ENCODE data around the gene EXOC2. TPM values are rescaled to one million over a fixed set of nuclear protein-coding genes. Genes with fewer than 3 reads are reported as not detected.

EXOC2 gene
- total RNA-seq, 1 donor from 2014 or later, result 31.3 TPM

DNA sequence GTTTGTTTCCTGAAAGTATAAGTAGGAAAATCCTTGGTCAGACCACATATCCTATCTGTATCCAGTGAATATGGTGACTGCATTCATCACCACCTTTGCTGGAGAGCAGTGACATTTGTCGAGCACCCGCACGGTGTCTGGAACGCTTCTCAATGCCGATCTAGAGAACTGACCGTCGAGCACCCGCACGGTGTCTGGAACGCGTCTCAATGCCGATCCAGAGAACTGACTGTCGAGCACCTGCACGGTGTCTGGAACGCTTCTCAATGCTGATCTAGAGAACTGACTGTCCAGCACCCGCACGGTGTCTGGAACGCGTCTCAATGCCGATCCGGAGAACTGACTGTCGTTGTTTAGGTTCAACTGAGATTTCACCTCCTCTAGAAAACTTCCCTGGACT, 103.8 kb downstream of the EXOC2 start:
- H3K9me3 Mint-ChIP-seq (ENCODE audit: unreplicated experiment), result peaks cover 2% of the 10 kb centered on the region
- DNase-seq, result no peak
- H3K4me3 Mint-ChIP-seq (ENCODE audit: unreplicated experiment), result no peak overlapping the region
- peaks cover 4% of the 10 kb centered on the region for H3K4me1 Mint-ChIP-seq (ENCODE audit: low read depth, unreplicated experiment)
- H3K27me3 Mint-ChIP-seq (ENCODE audit: unreplicated experiment), result no peaks in the 10 kb centered on the region
- H3K36me3 Mint-ChIP-seq (ENCODE audit: unreplicated experiment), result peaks cover 13% of the 10 kb centered on the region
- no peak for TF ChIP-seq CTCF (IDR thresholded peaks at IDR 0.05; ENCODE audit: partially characterized antibody, unreplicated experiment)
- no peak overlapping the region for H3K27ac Mint-ChIP-seq (ENCODE audit: unreplicated experiment)

DNA sequence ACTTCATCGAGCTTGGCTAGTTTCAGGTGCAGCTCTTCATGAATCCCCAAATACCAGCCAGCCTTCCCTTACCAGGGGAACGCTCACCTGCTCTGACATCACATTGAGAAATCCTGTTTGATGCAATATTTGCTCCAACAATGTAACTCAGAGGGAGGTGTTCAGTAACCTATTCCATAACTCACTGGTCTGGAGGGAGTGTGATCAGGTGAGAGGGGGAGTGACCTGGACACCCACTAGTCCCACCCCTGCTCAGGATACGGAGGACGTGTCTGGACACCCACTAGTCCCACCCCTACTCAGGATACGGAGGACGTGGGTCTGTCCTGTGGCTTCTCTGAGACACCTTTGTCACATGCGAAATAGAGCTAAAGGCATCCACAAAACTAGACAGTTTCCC, 106.4 kb downstream of the EXOC2 start:
- Mint-ChIP-seq H3K27me3 (ENCODE audit: unreplicated experiment) (no peaks in the 10 kb centered on the region), H3K4me1 (ENCODE audit: low read depth, unreplicated experiment) (peaks cover 11% of the 10 kb centered on the region), H3K36me3 (ENCODE audit: unreplicated experiment) (peaks cover 12% of the 10 kb centered on the region), H3K27ac (ENCODE audit: unreplicated experiment) (no peak overlapping the region), H3K4me3 (ENCODE audit: unreplicated experiment) (no peak overlapping the region), H3K9me3 (ENCODE audit: unreplicated experiment) (peaks cover 2% of the 10 kb centered on the region)
- no peak for DNase-seq
- no peak for TF ChIP-seq CTCF (IDR thresholded peaks at IDR 0.05; ENCODE audit: partially characterized antibody, unreplicated experiment)

- peak; percentile 57 for DNase-seq
- Mint-ChIP-seq H3K4me3 (ENCODE audit: unreplicated experiment) (peak overlapping the region; percentile 17), H3K36me3 (ENCODE audit: unreplicated experiment) (no peaks in the 10 kb centered on the region), H3K27ac (ENCODE audit: unreplicated experiment) (peak overlapping the region; percentile 21), H3K4me1 (ENCODE audit: low read depth, unreplicated experiment) (peaks cover 11% of the 10 kb centered on the region), H3K27me3 (ENCODE audit: unreplicated experiment) (no peaks in the 10 kb centered on the region), H3K9me3 (ENCODE audit: unreplicated experiment) (no peaks in the 10 kb centered on the region)
- no peak for TF ChIP-seq CTCF (IDR thresholded peaks at IDR 0.05; ENCODE audit: partially characterized antibody, unreplicated experiment)
Measured at GRCh38 chr6:583635-584034, 109.3 kb downstream of the EXOC2 start.

DNA sequence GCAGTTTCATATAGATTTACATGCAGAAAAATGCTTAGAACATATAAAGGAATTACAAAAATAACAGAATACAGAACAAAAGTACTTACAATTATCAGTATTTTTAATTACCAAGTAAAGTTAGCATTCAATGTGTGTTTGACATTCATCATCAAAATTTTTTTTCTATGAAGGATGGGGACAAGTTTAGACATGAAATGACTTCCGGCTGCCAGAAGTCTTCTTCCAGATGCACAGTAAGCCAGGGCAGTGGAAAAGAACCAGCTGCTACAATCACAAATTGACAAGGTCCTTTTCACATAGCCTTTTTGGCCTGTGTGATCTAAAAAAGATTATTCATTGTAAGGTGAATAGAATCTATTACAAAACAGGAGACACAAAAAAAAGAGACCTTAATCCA, 109.8 kb downstream of the EXOC2 start:
- H3K4me3 Mint-ChIP-seq (ENCODE audit: unreplicated experiment), result no peak overlapping the region
- no peak overlapping the region for H3K27ac Mint-ChIP-seq (ENCODE audit: unreplicated experiment)
- no peak for DNase-seq
- no peak for TF ChIP-seq CTCF (IDR thresholded peaks at IDR 0.05; ENCODE audit: partially characterized antibody, unreplicated experiment)
- H3K27me3 Mint-ChIP-seq (ENCODE audit: unreplicated experiment), result no peaks in the 10 kb centered on the region
- no peaks in the 10 kb centered on the region for H3K36me3 Mint-ChIP-seq (ENCODE audit: unreplicated experiment)
- H3K4me1 Mint-ChIP-seq (ENCODE audit: low read depth, unreplicated experiment), result peaks cover 11% of the 10 kb centered on the region
- no peaks in the 10 kb centered on the region for H3K9me3 Mint-ChIP-seq (ENCODE audit: unreplicated experiment)

- TF ChIP-seq CTCF (IDR thresholded peaks at IDR 0.05; ENCODE audit: partially characterized antibody, unreplicated experiment), result no peak
- Mint-ChIP-seq H3K9me3 (ENCODE audit: unreplicated experiment) (no peaks in the 10 kb centered on the region), H3K36me3 (ENCODE audit: unreplicated experiment) (no peaks in the 10 kb centered on the region), H3K4me3 (ENCODE audit: unreplicated experiment) (no peak overlapping the region), H3K27me3 (ENCODE audit: unreplicated experiment) (no peaks in the 10 kb centered on the region), H3K27ac (ENCODE audit: unreplicated experiment) (no peak overlapping the region), H3K4me1 (ENCODE audit: low read depth, unreplicated experiment) (peaks cover 11% of the 10 kb centered on the region)
- peak; percentile 38 for DNase-seq
Measured at GRCh38 chr6:582370-582769, 110.6 kb downstream of the EXOC2 start.
